Measurements from ENCODE around the gene ALDOC.

- no peak for TF ChIP-seq CTCF (conservative IDR thresholded peaks at IDR 0.05; ENCODE audit: low read depth in 2 of 2)
- TF ChIP-seq POLR2AphosphoS5 (IDR thresholded peaks at IDR 0.05; ENCODE audit: low read depth), result no peak
- TF ChIP-seq CREB1 (CRISPR knock-in tag; IDR thresholded peaks at IDR 0.05; ENCODE audit: low read depth), result no peak
- no peak for TF ChIP-seq REST (IDR thresholded peaks at IDR 0.05; ENCODE audit: unreplicated experiment)
- TF ChIP-seq EZH2 (IDR thresholded peaks at IDR 0.05; ENCODE audit: low read depth, unreplicated experiment), result no peak
- no peak for TF ChIP-seq JUNB (IDR thresholded peaks at IDR 0.05; ENCODE audit: unreplicated experiment)
- no peak for TF ChIP-seq STAT1 (IDR thresholded peaks at IDR 0.05; ENCODE audit: unreplicated experiment)
- no peak for TF ChIP-seq ZNF114 (CRISPR knock-in tag; IDR thresholded peaks at IDR 0.05)
- TF ChIP-seq EZH2phosphoT487 (IDR thresholded peaks at IDR 0.05; ENCODE audit: unreplicated experiment), result no peak
- TF ChIP-seq NANOG (IDR thresholded peaks at IDR 0.05; ENCODE audit: borderline replicate concordance), result no peak
- no peak for TF ChIP-seq ETS1 (IDR thresholded peaks at IDR 0.05)
- no peak for TF ChIP-seq ZNF462 (CRISPR knock-in tag; IDR thresholded peaks at IDR 0.05)
Measured at GRCh38 chr17:28527181-28527681, 49.5 kb downstream of the ALDOC start.
